H1 (cell line): ENCODE measurements around the gene MAML3. TPM values are rescaled to one million over a fixed set of nuclear protein-coding genes. Genes with fewer than 3 reads are reported as not detected.

Experiments used
- CTCF ChIA-PET: fragments of 300-600 bp; sonication (Branson Sonifier 250); formaldehyde crosslinking; loops from one replicate; lab custom pipeline; 2021; ENCODE audit not compliant: partially characterized antibody; lab: Charles Lee
- POLR2A ChIA-PET: fragments of 300-600 bp; sonication (Branson Sonifier 250); formaldehyde crosslinking; loops from one replicate; lab custom pipeline; 2021; ENCODE audit warnings: inconsistent platforms; ENCODE audit not compliant: partially characterized antibody; lab: Charles Lee
- DNase-seq, 2 experiments: peaks; one replicate each; pipeline versions ENCODE4 v3.0.0 to v3.0.0-alpha.2; 2010 to 2022; ENCODE audit warnings: low spot score in 2 of 2, low read depth in 1 of 2, mixed read lengths in 1 of 2
- FAIRE-seq: peaks from 2 replicates; lab custom pipeline; 2011; peaks lifted over from hg19 to GRCh38; lab: Jason Lieb, UNC
- H2AFZ ChIP-seq: 2 replicates; pipeline ENCODE4 v1.8.1; 2012; ENCODE audit warnings: low read length, inconsistent platforms
- H2AK5ac ChIP-seq: 2 replicates; pipeline ENCODE4 v1.6.1; 2013; ENCODE audit warnings: low read depth, low read length
- H2BK120ac ChIP-seq: replicated peaks from 2 replicates; pipeline ENCODE3; 2013; ENCODE audit warnings: low read depth, low read length, inconsistent platforms
- H2BK12ac ChIP-seq: 2 replicates; pipeline ENCODE4 v1.6.1; 2013; ENCODE audit warnings: low read depth, low read length
- H2BK15ac ChIP-seq: 2 replicates; pipeline ENCODE4 v1.6.1; 2013; ENCODE audit warnings: low read length
- H2BK20ac ChIP-seq: 2 replicates; pipeline ENCODE4 v1.6.1; 2013; ENCODE audit warnings: low read length
- H2BK5ac ChIP-seq: 2 replicates; pipeline ENCODE4 v1.6.1; 2013; ENCODE audit warnings: low read depth, low read length
- H3K14ac ChIP-seq: 2 replicates; pipeline ENCODE4 v1.6.1; 2013; ENCODE audit warnings: inconsistent platforms; ENCODE audit not compliant: insufficient read length
- H3K18ac ChIP-seq: 2 replicates; pipeline ENCODE4 v1.6.1; 2013; ENCODE audit warnings: low read length; ENCODE audit errors: extremely low read depth
- H3K23ac ChIP-seq: 2 replicates; pipeline ENCODE4 v1.6.1; 2013; ENCODE audit warnings: inconsistent platforms; ENCODE audit not compliant: insufficient read length
- H3K23me2 ChIP-seq: 2 replicates; pipeline ENCODE4 v1.6.1; 2013; ENCODE audit warnings: low read depth, low read length
- H3K27ac ChIP-seq: 2 replicates; pipeline ENCODE4 v1.6.1; 2011; ENCODE audit warnings: low read depth, low read length, inconsistent platforms
- H3K27me3 ChIP-seq, 4 experiments: replicated peaks in 1 of 4; 1 replicate in 1 of 4; 2 replicates in 3 of 4; pipeline versions ENCODE4 v1.6.1 to v1.8.1; 2011 to 2013; ENCODE audit warnings: low read length in 3 of 4, mild to moderate bottlenecking in 3 of 4, inconsistent platforms in 2 of 4, mixed read lengths in 2 of 4, moderate library complexity in 1 of 4; ENCODE audit not compliant: control insufficient read depth in 3 of 4, insufficient read depth in 3 of 4; ENCODE audit errors: extremely low read depth in 1 of 4
- H3K36me3 ChIP-seq, 4 experiments: 2 replicates each; pipeline versions ENCODE4 v1.6.1 to v1.8.1; 2011 to 2013; ENCODE audit warnings: mild to moderate bottlenecking in 4 of 4, low read length in 3 of 4, moderate library complexity in 2 of 4, control low read depth in 1 of 4, inconsistent platforms in 1 of 4; ENCODE audit not compliant: insufficient read depth in 4 of 4, control insufficient read depth in 2 of 4
- H3K4ac ChIP-seq: replicated peaks from 2 replicates; pipeline ENCODE3; 2013; ENCODE audit warnings: low read length, low read depth, mixed read lengths, inconsistent platforms; ENCODE audit not compliant: insufficient read length
- H3K4me1 ChIP-seq, 4 experiments: replicated peaks in 1 of 4; 1 replicate in 1 of 4; 2 replicates in 3 of 4; pipeline versions ENCODE4 v1.6.1 to v1.8.1; 2011 to 2013; ENCODE audit warnings: low read length in 3 of 4, inconsistent platforms in 2 of 4, mixed read lengths in 1 of 4; ENCODE audit not compliant: insufficient read depth in 4 of 4, control insufficient read depth in 3 of 4
- H3K4me2 ChIP-seq, 2 experiments: 2 replicates each; pipeline versions ENCODE4 v1.6.1 to v1.8.1; 2011 to 2013; ENCODE audit warnings: low read depth in 2 of 2, low read length in 2 of 2, control low read depth in 1 of 2, inconsistent platforms in 1 of 2, mild to moderate bottlenecking in 1 of 2; ENCODE audit not compliant: insufficient read depth in 1 of 2
- H3K4me3 ChIP-seq, 4 experiments: fragments of 200-600, 300-600 bp in 1 of 4; sonication (generic), shearing (Covaris generic), sonication (Bioruptor Twin) in 1 of 4; 2 replicates each; pipeline versions ENCODE4 v1.5.1 to v1.8.1; 2011 to 2016; ENCODE audit warnings: low read length in 4 of 4, low read depth in 3 of 4, control low read depth in 2 of 4, inconsistent platforms in 2 of 4, mild to moderate bottlenecking in 2 of 4, mixed read lengths in 1 of 4, moderate library complexity in 1 of 4; ENCODE audit not compliant: insufficient read depth in 2 of 4; ENCODE audit errors: extremely low read depth in 1 of 4
- H3K56ac ChIP-seq: replicated peaks from 2 replicates; pipeline ENCODE3; 2013; ENCODE audit warnings: low read depth, mild to moderate bottlenecking, mixed read lengths, low read length, inconsistent platforms; ENCODE audit not compliant: insufficient read length
- H3K79me1 ChIP-seq: 2 replicates; pipeline ENCODE4 v1.6.1; 2013; ENCODE audit warnings: low read depth, low read length, control low read depth
- H3K79me2 ChIP-seq, 2 experiments: 2 replicates each; pipeline versions ENCODE4 v1.6.1 to v1.8.1; 2012 to 2013; ENCODE audit warnings: low read length in 2 of 2, mild to moderate bottlenecking in 2 of 2, inconsistent platforms in 1 of 2; ENCODE audit not compliant: insufficient read depth in 2 of 2, control insufficient read depth in 1 of 2
- H3K9ac ChIP-seq, 4 experiments: replicated peaks in 1 of 4; 1 replicate in 1 of 4; 2 replicates in 3 of 4; pipeline versions ENCODE4 v1.6.1 to v1.8.1; 2011 to 2013; ENCODE audit warnings: low read depth in 3 of 4, low read length in 3 of 4, control low read depth in 2 of 4, mild to moderate bottlenecking in 2 of 4, moderate library complexity in 2 of 4, inconsistent platforms in 1 of 4; ENCODE audit errors: extremely low read depth in 1 of 4
- H3K9me3 ChIP-seq, 2 experiments: 2 replicates each; pipeline versions ENCODE4 v1.6.1 to v1.8.1; 2012 to 2013; ENCODE audit warnings: mild to moderate bottlenecking in 2 of 2, moderate library complexity in 2 of 2, control low read depth in 1 of 2, inconsistent platforms in 1 of 2, low read depth in 1 of 2, low read length in 1 of 2, mixed read lengths in 1 of 2; ENCODE audit not compliant: insufficient read depth in 2 of 2
- H4K20me1 ChIP-seq, 2 experiments: replicated peaks in 1 of 2; 2 replicates each; pipeline versions ENCODE3 to v1.8.1; 2011 to 2013; ENCODE audit warnings: inconsistent platforms in 2 of 2, low read length in 2 of 2, mild to moderate bottlenecking in 1 of 2; ENCODE audit not compliant: insufficient read depth in 2 of 2, control insufficient read depth in 1 of 2
- H4K5ac ChIP-seq: 2 replicates; pipeline ENCODE4 v1.6.1; 2013; ENCODE audit warnings: low read length, low read depth, mixed read lengths, inconsistent platforms; ENCODE audit not compliant: insufficient read length
- H4K8ac ChIP-seq: 2 replicates; pipeline ENCODE4 v1.8.0; 2013; ENCODE audit warnings: mild to moderate bottlenecking, moderate library complexity, low read length, inconsistent platforms; ENCODE audit not compliant: insufficient read depth; ENCODE audit errors: extremely low read depth
- H4K91ac ChIP-seq: replicated peaks from 2 replicates; pipeline ENCODE3; 2013; ENCODE audit warnings: low read length, mixed read lengths, inconsistent platforms; ENCODE audit not compliant: insufficient read length
- CREB1 ChIP-seq: IDR thresholded peaks from 2 replicates; pipeline ENCODE4 v1.6.1; 2012; ENCODE audit warnings: inconsistent platforms
- CTBP2 ChIP-seq: IDR thresholded peaks from 2 replicates; pipeline ENCODE4 v1.7.0; 2011; ENCODE audit warnings: borderline replicate concordance, mild to moderate bottlenecking, moderate library complexity, mixed read lengths, low read length; ENCODE audit not compliant: insufficient read depth, insufficient read length
- WGBS, 2 experiments: shearing (Covaris generic) in 1 of 2; methylation state at CpG; one replicate each; pipeline versions ENCODE4 v1.1.6 to v1.1.7; 2013 to 2015; ENCODE audit warnings: low lambda C conversion rate in 2 of 2, mixed read lengths in 2 of 2, inconsistent platforms in 1 of 2, low coverage in 1 of 2, missing lambda C conversion rate in 1 of 2; ENCODE audit not compliant: insufficient replicate concordance in 2 of 2, insufficient coverage in 1 of 2, insufficient read length in 1 of 2; ENCODE audit errors: extremely low coverage in 1 of 2, missing lambda C conversion rate in 1 of 2; 5-methylcytosine and 5-hydroxymethylcytosine counted together
- polyA plus RNA-seq, 7 experiments: library from polyadenylated mRNA; depleted of rRNA in 3 of 7; stranded (reverse) in 5 of 7; unstranded in 2 of 7; fragments of >200 nt in 5 of 7; fragments of 200-250 nt in 2 of 7; gene quantifications; 1 replicate in 5 of 7; 2 replicates in 1 of 7; 4 replicates in 1 of 7; pipeline versions ENCODE4 v1.2.1 to v1.2.3, GENCODE V29; 2011 to 2013; ENCODE audit warnings: missing spikeins in 2 of 7, mixed read lengths in 2 of 7
- total RNA-seq: library from RNA; stranded (reverse); fragmentation: NEBNext Ultra II Directional; extraction: Animal tissue kit (Norgen Biotek cat#: 25700); gene quantifications from 2 replicates; pipeline ENCODE4 v1.2.1, GENCODE V29; 2021

The MAML3 gene
- total and polyA plus RNA-seq, 2 of the 8 experiments (the other 6 are each of a cell fraction or from before 2014, with no cell fraction given), result 2.1 to 5.7 TPM

- no peaks in the 10 kb centered on the region for H3K79me1 ChIP-seq
Observed at GRCh38 chr4:140094438-140095420, 59.3 kb downstream of the MAML3 start.

More at GRCh38 chr4:140094438-140095420, 59.3 kb downstream of the MAML3 start:
- Histone ChIP-seq H3K4me3 (no peak overlapping the region), H4K8ac (no peak overlapping the region), H2BK5ac (no peak overlapping the region), H2BK120ac (no peak overlapping the region), H3K18ac (0 out of 2 replicates have a peak overlapping the region, but pooled peaks have one; percentile 27), H3K14ac (no peak overlapping the region), H4K5ac (no peak overlapping the region), H3K56ac (no peak overlapping the region), H3K27me3 (no peaks in the 10 kb centered on the region), H3K4ac (no peak overlapping the region), H2AFZ (no peak overlapping the region), H3K36me3 (no peaks in the 10 kb centered on the region), H3K79me2 (no peaks in the 10 kb centered on the region), H2BK15ac (0 out of 2 replicates have a peak overlapping the region, but pooled peaks have one; percentile 40), H3K4me2 (peak overlapping the region in 1 of 2 experiments; percentile 17; a peak in 2 of 4 replicates), H4K91ac (no peak overlapping the region), H3K27ac (no peak overlapping the region), H2BK12ac (no peak overlapping the region; the same call in 1 of the 2 replicates), H3K23me2 (no peaks in the 10 kb centered on the region), H3K23ac (no peak overlapping the region), H3K4me1 (peaks cover 9 to 31% (median 24%) of the 10 kb centered on the region in 4 experiments), H2AK5ac (peak overlapping the region; percentile 79; the same call in 1 of the 2 replicates), H3K9me3 (no peaks in the 10 kb centered on the region), H4K20me1 (peaks cover 0 to 2% of the 10 kb centered on the region in 2 experiments), H2BK20ac (no peak overlapping the region), H3K9ac (no peak overlapping the region)
- FAIRE-seq (peak; percentile 39), DNase-seq (peak in 1 of 2 experiments; percentile 59)
- POLR2A ChIA-PET, result interaction anchor here (1.2 to 1.4 kb wide), 3 partner anchors 17 to 56 kb away, joined by 3 to 5 read pairs (median 5); no protein-coding TSS in a partner anchor
- WGBS, 2 experiments, result 67% methylated on average over 17 of the region's 17 CpGs; no CpG with 5 or more reads in 1 of the 2 experiments
- TF ChIP-seq CTBP2 (no peak), CREB1 (0 out of 2 replicates have a peak, but pooled peaks have one; percentile 46)
- CTCF ChIA-PET, result interaction anchor here (0.5 to 2.0 kb wide), 7 partner anchors 9 to 1068 kb away, joined by 3 to 9 read pairs (median 3); no protein-coding TSS in a partner anchor
